ENCODE results near the gene CCDC188. TPM values are rescaled to one million over a fixed set of nuclear protein-coding genes. Genes with fewer than 3 reads are reported as not detected.

Gene CCDC188
- total and polyA plus RNA-seq, 9 of the 15 experiments (the other 6 are each of a cell fraction or from before 2014, with no cell fraction given), result not detected

- TF ChIP-seq ZNF407 (IDR thresholded peaks at IDR 0.05; ENCODE audit: low read depth) (no peak), ZNF717 (CRISPR knock-in tag; IDR thresholded peaks at IDR 0.05) (no peak), RUNX1 (IDR thresholded peaks at IDR 0.05; ENCODE audit: low read depth) (0 out of 2 replicates have a peak, but pooled peaks have one; percentile 23), ZNF280A (IDR thresholded peaks at IDR 0.05; ENCODE audit: low read depth, partially characterized antibody) (no peak), TEAD1 (CRISPR knock-in tag; IDR thresholded peaks at IDR 0.05) (no peak), ZC3H11A (IDR thresholded peaks at IDR 0.05; ENCODE audit: low read depth, low read length) (no peak), DPF2 (IDR thresholded peaks at IDR 0.05) (peak; percentile 21; the same call in 1 of the 2 replicates), ZZZ3 (IDR thresholded peaks at IDR 0.05) (no peak), TBL1XR1 (IDR thresholded peaks at IDR 0.05; ENCODE audit: low read length in 2 of 2) (no peak), YY1 (IDR thresholded peaks at IDR 0.05; ENCODE audit: borderline replicate concordance in 1 of 3, control insufficient read depth in 1 of 3, extremely low read depth in 1 of 3, insufficient read depth in 3 of 3, insufficient read length in 1 of 3, insufficient replicate concordance in 2 of 3, low read depth in 1 of 3, low read length in 2 of 3) (no peak), IRF1 (CRISPR knock-in tag; IDR thresholded peaks at IDR 0.05; ENCODE audit: borderline replicate concordance) (no peak), ESRRB (CRISPR knock-in tag; IDR thresholded peaks at IDR 0.05; ENCODE audit: borderline replicate concordance) (no peak), MCM5 (IDR thresholded peaks at IDR 0.05; ENCODE audit: low read depth) (no peak), KAT7 (CRISPR knock-in tag; IDR thresholded peaks at IDR 0.05; ENCODE audit: borderline replicate concordance) (no peak), KDM2B (CRISPR knock-in tag; IDR thresholded peaks at IDR 0.05) (peak; percentile 64; the same call in 1 of the 2 replicates), HEY1 (CRISPR knock-in tag; IDR thresholded peaks at IDR 0.05; ENCODE audit: borderline replicate concordance) (no peak), ZNF197 (CRISPR knock-in tag; IDR thresholded peaks at IDR 0.05; ENCODE audit: low read depth) (no peak)
Observed at GRCh38 chr22:20131859-20132685, 18.8 kb downstream of the CCDC188 start (continued).
